Breast epithelium (tissue), 3 donors: ENCODE data around the gene ARF3.

Experiments
- CTCF ChIP-seq, 3 donors: fragments of 450-650 bp; IDR thresholded peaks; one replicate each; pipeline ENCODE4 v1.5.1; 2016 to 2017; ENCODE audit warnings: antibody characterized with exemption in 3 of 3, mild to moderate bottlenecking in 3 of 3, moderate library complexity in 3 of 3
- POLR2AphosphoS5 ChIP-seq, 3 donors: sonication (generic); formaldehyde crosslinking; IDR thresholded peaks; one replicate each; pipeline ENCODE4 v1.6.1; 2017; ENCODE audit warnings: antibody characterized with exemption in 3 of 3

DNA sequence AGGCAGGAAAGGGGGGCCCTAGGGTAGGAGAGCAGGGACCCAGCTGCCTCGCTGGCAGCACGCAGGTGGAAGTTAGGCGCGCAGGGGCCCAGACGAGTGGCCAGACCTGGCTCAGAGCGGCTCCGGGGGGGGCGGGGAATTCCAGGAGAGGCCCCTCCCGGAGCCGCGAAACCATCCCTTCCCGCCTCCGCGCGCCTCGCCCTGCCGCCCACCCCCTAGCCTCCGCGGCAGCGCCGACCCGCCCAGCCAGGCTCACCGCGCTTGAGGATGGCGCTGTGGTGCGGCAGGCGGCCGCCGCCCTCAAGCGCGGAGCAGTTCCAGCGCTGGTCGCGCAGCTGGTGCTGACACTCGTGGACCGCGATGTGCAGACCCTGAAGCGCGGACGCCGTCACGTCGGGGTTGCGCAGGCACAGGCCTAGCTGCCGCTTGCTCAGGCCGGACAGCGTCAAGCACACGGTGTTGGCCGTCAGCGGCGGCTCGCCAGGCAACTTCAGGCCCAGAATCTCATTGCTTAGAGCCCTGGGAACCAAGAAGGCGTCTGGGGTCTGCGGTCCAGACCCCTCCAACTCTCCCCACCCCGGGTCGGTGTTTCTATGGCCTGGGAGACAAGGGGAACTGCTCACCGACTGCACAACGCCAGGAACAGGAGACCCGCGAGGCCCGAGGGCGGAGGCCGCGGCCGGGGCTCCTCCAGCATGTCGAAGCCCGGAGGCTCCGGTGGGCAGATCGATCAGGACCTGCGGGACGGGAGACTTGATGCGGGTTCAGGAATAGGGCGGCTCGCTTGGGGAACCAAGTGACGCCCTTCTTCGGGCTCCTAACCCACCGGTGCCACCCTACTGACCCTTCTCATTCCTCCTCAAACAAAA lies 12.8 kb upstream of the ARF3 start:
- TF ChIP-seq CTCF (IDR thresholded peaks at IDR 0.05): no peak
- no peak for TF ChIP-seq POLR2AphosphoS5 (IDR thresholded peaks at IDR 0.05)
